HEK293T (cell line): ENCODE results near the gene P2RX2.

Experiments used
- CTCF ChIA-PET: fragments of 350-600 bp; formaldehyde crosslinking; extraction: SDS; loops from one replicate; lab custom pipeline; 2021; ENCODE audit warnings: antibody characterized with exemption, inconsistent platforms; lab: Yijun Ruan, JAX
- POLR2A ChIA-PET: fragments of 350-600 bp; formaldehyde crosslinking; extraction: SDS; loops from one replicate; lab custom pipeline; 2020; ENCODE audit warnings: antibody characterized with exemption, inconsistent platforms; lab: Yijun Ruan, JAX
- DNase-seq: peaks from one replicate; pipeline ENCODE4 v3.0.0; 2012; ENCODE audit warnings: mixed read lengths; ENCODE audit errors: extremely low spot score
- ARNT ChIP-seq: fragments of 450-650 bp; IDR thresholded peaks from 2 replicates; pipeline ENCODE4 v1.6.1; 2017; ENCODE audit warnings: mild to moderate bottlenecking
- BHLHE40 ChIP-seq: fragments of 450-650 bp; IDR thresholded peaks from 2 replicates; pipeline ENCODE4 v1.6.1; 2016; ENCODE audit warnings: mild to moderate bottlenecking, moderate library complexity, borderline replicate concordance
- CTBP1 ChIP-seq: fragments of 450-650 bp; IDR thresholded peaks from 2 replicates; pipeline ENCODE4 v1.6.1; 2016; ENCODE audit warnings: borderline replicate concordance
- ELF4 ChIP-seq: fragments of 450-650 bp; IDR thresholded peaks from 2 replicates; pipeline ENCODE4 v1.6.1; 2017; ENCODE audit warnings: antibody characterized with exemption
- FOXA1 ChIP-seq: fragments of 450-650 bp; IDR thresholded peaks from 2 replicates; pipeline ENCODE4 v1.6.1; 2016; ENCODE audit warnings: mild to moderate bottlenecking
- FOXK2 ChIP-seq: fragments of 450-650 bp; IDR thresholded peaks from 2 replicates; pipeline ENCODE4 v1.6.1; 2016; ENCODE audit warnings: mild to moderate bottlenecking
- FOXM1 ChIP-seq: fragments of 450-650 bp; IDR thresholded peaks from 2 replicates; pipeline ENCODE4 v1.6.1; 2017; ENCODE audit warnings: mild to moderate bottlenecking, borderline replicate concordance
- HDGF ChIP-seq: fragments of 450-650 bp; IDR thresholded peaks from 2 replicates; pipeline ENCODE4 v1.6.1; 2017; ENCODE audit warnings: antibody characterized with exemption, borderline replicate concordance
- L3MBTL2 ChIP-seq: fragments of 450-650 bp; conservative IDR thresholded peaks from 2 replicates; pipeline ENCODE4 v1.6.1; 2016; ENCODE audit warnings: mild to moderate bottlenecking
- LEF1 ChIP-seq: fragments of 450-650 bp; IDR thresholded peaks from 2 replicates; pipeline ENCODE4 v1.6.1; 2017; ENCODE audit warnings: mild to moderate bottlenecking, borderline replicate concordance
- NFRKB ChIP-seq: fragments of 450-650 bp; IDR thresholded peaks from 2 replicates; pipeline ENCODE4 v1.6.1; 2016; ENCODE audit warnings: mild to moderate bottlenecking, moderate library complexity
- SP1 ChIP-seq: fragments of 450-650 bp; IDR thresholded peaks from 2 replicates; pipeline ENCODE4 v1.6.1; 2017
- SUZ12 ChIP-seq: fragments of 450-650 bp; IDR thresholded peaks from 2 replicates; pipeline ENCODE4 v1.6.1; 2016; ENCODE audit warnings: mild to moderate bottlenecking
- TARDBP ChIP-seq: fragments of 450-650 bp; IDR thresholded peaks from 2 replicates; pipeline ENCODE4 v1.6.1; 2016
- ZNF384 ChIP-seq: fragments of 450-650 bp; IDR thresholded peaks from 2 replicates; pipeline ENCODE4 v1.6.1; 2016
- TF ChIP-seq, protein P1 (sequence below): fragments of 450-650 bp; IDR thresholded peaks from 2 replicates; pipeline ENCODE4 v1.6.1; 2016

P2RX2 gene

DNA sequence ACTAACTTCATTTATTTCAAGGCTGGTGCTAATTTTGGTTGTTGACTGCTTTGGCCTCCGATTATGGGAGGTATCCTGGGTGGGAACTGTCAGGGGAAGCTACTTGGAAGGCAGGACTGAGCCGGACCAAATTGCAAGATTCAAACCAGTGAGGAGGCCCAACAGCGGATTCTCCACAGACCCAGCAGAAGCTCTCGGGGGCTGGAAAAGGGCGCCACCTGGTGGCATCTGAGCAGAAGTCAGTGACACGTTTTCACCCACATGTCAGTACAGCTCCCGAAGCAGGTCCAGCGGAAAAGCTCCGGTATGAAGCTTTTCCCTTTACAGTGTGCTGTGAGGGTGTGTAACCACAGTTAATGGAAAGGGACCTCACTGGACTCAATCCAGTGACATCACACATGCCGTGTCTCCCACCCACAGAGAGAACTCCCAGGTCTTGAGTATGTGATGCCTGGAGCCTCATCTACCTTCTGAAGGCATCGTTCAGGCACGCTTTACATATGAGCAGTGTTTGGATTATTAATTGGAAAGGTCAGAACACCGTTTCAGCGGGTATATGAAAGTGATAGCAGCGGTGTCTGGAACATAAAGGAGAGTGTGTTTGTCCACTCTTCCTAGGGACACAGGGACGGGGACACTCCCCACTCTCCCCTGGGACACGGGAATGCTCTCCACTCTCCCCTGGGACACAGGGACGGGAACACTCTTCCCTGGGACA is 3.6 kb upstream of the P2RX2 start:
- POLR2A ChIA-PET: interaction anchor here (0.7 to 1.1 kb wide), 2 partner anchors 16 to 200 kb away, joined by 3 read pairs; no protein-coding TSS in a partner anchor
- TF ChIP-seq L3MBTL2 (peak; percentile 79), LEF1 (no peak)
- peak; percentile 89 for DNase-seq
- CTCF ChIA-PET: interaction anchor here (0.6 to 1.5 kb wide), 5 partner anchors 15 to 201 kb away, joined by 3 to 17 read pairs (median 4); no protein-coding TSS in a partner anchor

DNA sequence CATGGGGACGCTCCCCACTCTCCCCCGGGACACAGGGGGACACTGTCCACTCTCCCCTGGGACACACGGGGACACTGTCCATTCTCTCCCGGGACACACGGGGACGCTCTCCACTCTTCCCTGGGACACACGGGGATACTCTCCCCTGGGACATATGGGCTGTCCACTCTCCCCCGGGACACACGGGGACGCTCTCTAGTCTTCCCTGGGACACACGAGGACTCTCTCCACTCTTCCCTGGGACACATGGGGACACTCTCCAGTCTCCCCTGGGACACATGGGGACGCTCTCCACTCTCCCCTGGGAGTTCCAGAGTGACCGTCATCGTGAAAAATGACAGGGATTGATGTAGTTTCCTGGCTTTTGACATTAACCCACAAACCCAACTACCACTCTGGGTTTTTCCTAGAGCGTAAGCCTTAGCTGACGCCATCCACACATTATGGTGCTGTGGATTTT is 3.0 kb upstream of the P2RX2 start:
- DNase-seq: no peak
- no peak for TF ChIP-seq BHLHE40
- no peak for TF ChIP-seq SUZ12
- TF ChIP-seq HDGF: no peak
- CTCF ChIA-PET: interaction anchor here (0.8 to 1.5 kb wide), 4 partner anchors 54 to 201 kb away, joined by 3 to 17 read pairs (median 4); no protein-coding TSS in a partner anchor
- POLR2A ChIA-PET: interaction anchor here (1.1 kb wide), 1 partner anchor 201 kb away, joined by 3 read pairs; no protein-coding TSS in a partner anchor

DNA sequence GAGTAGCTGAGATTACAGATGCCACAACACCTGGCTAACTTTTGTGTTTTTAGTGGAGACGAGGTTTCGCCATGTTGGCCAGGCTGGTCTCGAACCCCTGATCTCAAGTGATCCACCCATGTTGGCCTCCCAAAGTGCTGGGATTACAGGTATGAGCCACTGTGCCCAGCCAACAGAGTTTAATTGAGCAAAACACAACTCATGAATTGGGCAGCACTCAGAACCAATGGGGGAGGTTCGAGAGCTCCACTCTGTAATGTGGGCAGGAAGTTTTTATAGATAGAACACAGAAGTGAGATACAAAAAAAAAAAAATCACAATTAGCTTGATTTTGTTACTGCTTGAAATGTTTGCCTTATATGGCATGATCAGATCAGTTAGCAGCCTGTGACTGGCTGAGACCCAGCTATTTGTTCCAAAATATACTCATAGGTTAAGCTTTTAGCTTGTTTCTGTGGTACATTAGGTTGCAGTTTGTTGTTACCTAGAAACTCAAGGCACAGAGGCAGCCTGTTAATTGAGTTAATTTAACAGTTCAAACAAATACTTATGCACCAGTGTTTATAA is 1.4 kb upstream of the P2RX2 start:
- no peak for TF ChIP-seq FOXA1
- no peak for TF ChIP-seq FOXK2
- no peak for TF ChIP-seq L3MBTL2
- no peak for TF ChIP-seq CTBP1
- DNase-seq: no peak
- POLR2A ChIA-PET: no interaction called here
- CTCF ChIA-PET: interaction anchor here (0.7 to 1.2 kb wide), 2 partner anchors 18 to 22 kb away, joined by 3 to 4 read pairs; no protein-coding TSS in a partner anchor

DNA sequence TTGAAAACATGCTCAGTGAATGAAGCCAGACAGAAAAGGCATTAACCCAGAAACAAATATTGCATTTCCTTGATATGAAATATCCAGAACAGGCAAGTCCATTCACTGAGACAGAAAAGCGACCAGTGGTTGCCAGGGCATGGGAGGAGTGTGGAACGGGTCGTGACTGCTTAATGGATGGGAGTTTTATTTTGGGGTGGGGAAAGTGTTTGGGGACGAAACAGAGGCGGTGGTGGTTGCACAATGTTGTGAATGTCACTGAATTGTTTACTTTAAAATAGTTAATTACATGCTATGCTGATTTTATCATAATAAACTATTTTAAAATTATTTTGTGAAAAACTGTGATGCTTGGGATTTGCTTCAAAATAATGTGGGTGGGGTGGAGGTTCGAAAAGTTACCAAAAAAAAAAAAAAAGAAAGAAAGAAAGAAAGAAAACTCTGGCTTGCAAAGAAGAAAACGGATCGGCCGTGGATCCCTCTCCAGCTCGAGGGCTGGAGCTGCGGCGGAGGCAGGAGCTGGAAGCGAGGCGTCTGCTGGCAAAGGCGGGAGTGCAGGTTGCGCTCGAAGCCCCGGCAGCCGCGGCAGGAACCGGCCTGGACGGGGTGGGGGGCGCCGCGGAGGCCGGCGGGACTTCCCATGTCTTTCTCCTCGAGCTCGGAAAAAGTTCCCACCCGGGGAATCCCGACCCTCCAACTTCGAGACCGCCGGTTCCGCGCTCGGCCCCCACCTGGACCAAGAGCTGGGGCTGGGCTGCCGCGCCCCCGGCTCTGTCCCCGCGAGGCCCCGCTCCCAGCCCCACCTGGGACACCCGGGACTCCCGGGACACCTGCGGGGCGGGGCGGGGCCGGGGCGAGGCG is 524 bp upstream of the P2RX2 start:
- ChIA-PET CTCF (no interaction called here), POLR2A (no interaction called here)
- TF ChIP-seq NFRKB (no peak), L3MBTL2 (peak; percentile 94)
- DNase-seq: peak; percentile 57

DNA sequence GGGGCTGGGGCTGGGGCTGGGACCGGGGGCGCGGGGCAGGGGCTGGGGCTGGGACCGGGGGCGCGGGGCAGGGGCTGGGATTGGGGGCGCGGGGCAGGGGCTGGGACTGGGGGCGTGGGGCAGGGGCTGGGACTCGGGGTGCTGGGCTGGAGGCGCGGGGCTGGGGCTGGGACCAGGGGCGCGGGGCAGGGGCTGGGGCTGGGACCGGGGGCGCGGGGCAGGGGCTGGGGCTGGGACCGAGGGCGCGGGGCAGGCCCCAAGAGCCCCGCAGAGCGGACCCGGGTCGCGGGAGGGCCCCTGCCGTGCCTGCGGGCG is 452 bp downstream of the P2RX2 start:
- CTCF ChIA-PET: no interaction called here
- TF ChIP-seq NFRKB (no peak), ELF4 (no peak), HDGF (no peak), CTBP1 (no peak), LEF1 (no peak), TARDBP (no peak), SP1 (no peak), ZNF384 (no peak)
- TF ChIP-seq, protein P1, sequence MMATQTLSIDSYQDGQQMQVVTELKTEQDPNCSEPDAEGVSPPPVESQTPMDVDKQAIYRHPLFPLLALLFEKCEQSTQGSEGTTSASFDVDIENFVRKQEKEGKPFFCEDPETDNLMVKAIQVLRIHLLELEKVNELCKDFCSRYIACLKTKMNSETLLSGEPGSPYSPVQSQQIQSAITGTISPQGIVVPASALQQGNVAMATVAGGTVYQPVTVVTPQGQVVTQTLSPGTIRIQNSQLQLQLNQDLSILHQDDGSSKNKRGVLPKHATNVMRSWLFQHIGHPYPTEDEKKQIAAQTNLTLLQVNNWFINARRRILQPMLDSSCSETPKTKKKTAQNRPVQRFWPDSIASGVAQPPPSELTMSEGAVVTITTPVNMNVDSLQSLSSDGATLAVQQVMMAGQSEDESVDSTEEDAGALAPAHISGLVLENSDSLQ: no peak
- POLR2A ChIA-PET: no interaction called here
- DNase-seq: no peak

DNA sequence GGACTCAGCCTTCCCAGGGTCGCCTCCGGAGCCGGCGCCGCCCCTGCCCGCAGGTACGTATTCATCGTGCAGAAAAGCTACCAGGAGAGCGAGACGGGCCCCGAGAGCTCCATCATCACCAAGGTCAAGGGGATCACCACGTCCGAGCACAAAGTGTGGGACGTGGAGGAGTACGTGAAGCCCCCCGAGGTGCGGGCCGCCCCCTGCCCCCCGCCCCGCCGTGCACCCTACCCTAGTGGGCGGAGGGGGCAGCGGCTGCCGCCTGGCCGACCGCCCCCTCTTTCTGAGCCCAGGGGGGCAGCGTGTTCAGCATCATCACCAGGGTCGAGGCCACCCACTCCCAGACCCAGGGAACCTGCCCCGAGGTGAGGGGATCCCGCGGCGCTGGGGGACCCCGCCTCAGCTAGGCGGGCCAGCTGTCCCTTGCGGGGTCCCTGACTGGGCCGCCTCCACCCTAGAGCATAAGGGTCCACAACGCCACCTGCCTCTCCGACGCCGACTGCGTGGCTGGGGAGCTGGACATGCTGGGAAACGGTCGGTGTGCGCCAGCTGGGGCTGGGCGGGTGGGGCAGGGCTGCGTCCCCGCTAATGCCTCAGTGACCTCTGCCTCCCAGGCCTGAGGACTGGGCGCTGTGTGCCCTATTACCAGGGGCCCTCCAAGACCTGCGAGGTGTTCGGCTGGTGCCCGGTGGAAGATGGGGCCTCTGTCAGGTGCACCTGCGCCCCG is 973 bp downstream of the P2RX2 start:
- TF ChIP-seq SUZ12: no peak
- TF ChIP-seq CTBP1: no peak
- TF ChIP-seq HDGF: no peak
- TF ChIP-seq L3MBTL2: no peak
- no peak for TF ChIP-seq SP1
- TF ChIP-seq BHLHE40: no peak
- no peak for TF ChIP-seq ARNT
- no peak for TF ChIP-seq LEF1
- TF ChIP-seq, protein P1: no peak
- no peak for TF ChIP-seq ZNF384
- TF ChIP-seq FOXK2: no peak
- TF ChIP-seq FOXM1: no peak
- CTCF ChIA-PET: no interaction called here
- peak; percentile 29 for DNase-seq
- POLR2A ChIA-PET: no interaction called here
